NCI-H2196 (cell line): ENCODE data around the gene MLEC.

Experiments
- DNase-seq: peaks from one replicate; lab custom pipeline; 2025; ENCODE audit not compliant: unreplicated experiment; lab: John Stamatoyannopoulos, UW

MLEC gene

GRCh38 chr12:120739821-120740613 is 53.1 kb downstream of the MLEC start:
- no peak for DNase-seq

GRCh38 chr12:120740871-120741270 is 53.9 kb downstream of the MLEC start:
- no peak for DNase-seq

- DNase-seq: no peak
These were observed 54.8 kb downstream of the MLEC start for GRCh38 chr12:120741476-120742421.

GRCh38 chr12:120744922-120745493 is 58.1 kb downstream of the MLEC start:
- DNase-seq: no peak

- DNase-seq: no peak
These were observed 61.3 kb downstream of the MLEC start for GRCh38 chr12:120748242-120748641.

- no peak for DNase-seq
These were observed 62.3 kb downstream of the MLEC start for GRCh38 chr12:120749256-120749655.

GRCh38 chr12:120750806-120751205 is 63.9 kb downstream of the MLEC start:
- no peak for DNase-seq

- no peak for DNase-seq
These were observed 64.4 kb downstream of the MLEC start for GRCh38 chr12:120751389-120751788.
